UCSD-AML1 (cell line): Measurements from ENCODE around the gene AKTIP.

Experiments
- DNase-seq: peaks from one replicate; lab custom pipeline; 2025; ENCODE audit not compliant: unreplicated experiment; lab: John Stamatoyannopoulos, UW

Gene AKTIP

DNA sequence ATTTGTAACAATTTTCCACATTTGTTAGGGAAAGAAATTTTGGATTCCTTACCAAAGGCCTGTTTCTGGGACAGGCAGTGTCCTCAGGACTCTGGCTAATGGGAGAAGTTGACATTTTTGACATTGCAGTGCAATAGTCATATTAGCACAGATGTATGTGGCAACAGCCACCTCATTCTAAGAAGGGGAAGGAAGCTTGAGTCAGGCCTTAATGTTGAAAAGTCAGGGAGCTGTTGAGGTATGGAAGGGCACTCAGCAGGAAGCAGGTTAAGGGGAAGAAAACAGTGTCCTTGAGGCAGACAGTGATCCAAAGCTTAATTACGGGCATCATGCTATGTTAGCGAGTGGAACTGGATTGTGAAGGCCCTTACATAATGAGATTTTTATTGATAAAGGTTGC lies 20.9 kb downstream of the AKTIP start:
- no peak for DNase-seq

GRCh38 chr16:53480394-53480793 lies 22.6 kb downstream of the AKTIP start:
- DNase-seq = no peak

DNA sequence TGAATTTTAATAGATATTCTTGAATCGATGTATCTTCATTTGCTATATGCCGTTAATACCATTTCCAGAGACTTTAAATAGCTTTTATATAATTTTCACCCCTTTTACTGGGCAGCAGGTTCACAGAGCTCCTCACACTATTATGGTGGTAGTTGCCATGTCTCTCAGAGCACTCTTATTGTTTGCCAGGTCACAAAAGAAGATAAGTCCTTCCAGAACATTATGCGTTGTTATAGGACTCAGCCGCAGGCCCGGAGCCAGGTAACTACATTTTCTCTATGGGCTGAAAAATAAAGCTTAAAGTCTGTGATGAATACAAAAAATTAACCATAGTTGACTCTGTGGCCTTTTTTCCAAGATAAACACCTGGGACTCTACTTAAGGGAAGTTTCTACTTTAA lies 24.0 kb downstream of the AKTIP start:
- DNase-seq = no peak

GRCh38 chr16:53476867-53477266 lies 26.1 kb downstream of the AKTIP start:
- DNase-seq = no peak

DNA sequence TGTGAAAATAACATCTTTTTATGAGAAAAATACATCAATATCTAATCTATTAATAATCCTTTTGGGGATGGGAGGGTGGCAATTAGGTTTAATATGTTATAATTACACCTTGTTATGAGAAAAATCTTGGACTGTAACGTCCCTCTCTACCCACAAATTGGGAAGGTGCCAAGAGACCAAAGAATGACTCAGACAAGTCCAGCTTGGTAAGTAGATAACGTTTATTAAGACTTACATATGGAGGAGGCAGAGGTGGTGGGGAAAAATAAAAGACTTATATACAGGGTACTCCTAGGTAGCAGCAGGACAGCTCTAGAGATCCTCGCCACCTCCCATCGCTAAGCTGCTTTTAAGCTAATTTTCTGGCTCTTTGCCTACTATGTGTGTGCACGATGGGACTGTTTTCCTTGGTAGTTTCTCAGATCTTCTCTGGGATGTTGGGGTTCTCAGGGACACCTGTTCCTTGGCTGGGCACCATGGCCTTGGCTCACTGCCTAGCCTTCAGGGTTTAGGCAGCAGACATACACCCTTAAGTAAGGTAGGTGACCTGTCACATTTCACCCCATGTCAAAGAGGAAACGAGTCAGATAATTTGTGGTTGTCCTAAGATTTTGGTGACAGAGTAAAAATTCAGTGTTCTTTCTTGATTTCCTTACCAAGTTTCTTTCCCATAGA lies 37.3 kb downstream of the AKTIP start:
- DNase-seq = no peak

GRCh38 chr16:53458635-53459034 lies 44.4 kb downstream of the AKTIP start:
- no peak for DNase-seq

DNA sequence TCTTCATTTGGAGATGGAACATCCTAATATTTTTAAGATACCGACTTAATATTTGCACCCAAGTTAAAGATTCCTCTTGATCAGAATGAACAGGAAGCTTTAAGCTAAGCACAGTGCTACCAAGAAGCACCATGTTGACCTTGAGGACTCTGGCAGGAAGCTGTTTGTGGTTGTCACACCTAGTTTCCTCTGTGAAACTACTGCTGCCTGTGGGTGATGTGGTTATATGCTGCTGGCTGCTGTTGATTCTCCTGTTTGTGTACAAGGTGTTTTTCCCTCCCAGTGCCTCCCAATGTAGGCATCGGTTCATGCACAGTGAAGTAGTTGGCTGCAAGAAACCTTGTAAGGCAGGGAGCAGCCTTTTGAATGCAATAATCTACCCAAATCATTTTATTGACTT lies 45.3 kb downstream of the AKTIP start:
- DNase-seq = no peak

GRCh38 chr16:53456625-53457024 lies 46.4 kb downstream of the AKTIP start:
- DNase-seq = no peak

GRCh38 chr16:53453928-53454327 lies 49.1 kb downstream of the AKTIP start:
- DNase-seq = no peak

GRCh38 chr16:53449816-53450517 lies 53.0 kb downstream of the AKTIP start:
- no peak for DNase-seq

- no peak for DNase-seq
Observed at GRCh38 chr16:53446090-53446489, 56.9 kb downstream of the AKTIP start.

DNA sequence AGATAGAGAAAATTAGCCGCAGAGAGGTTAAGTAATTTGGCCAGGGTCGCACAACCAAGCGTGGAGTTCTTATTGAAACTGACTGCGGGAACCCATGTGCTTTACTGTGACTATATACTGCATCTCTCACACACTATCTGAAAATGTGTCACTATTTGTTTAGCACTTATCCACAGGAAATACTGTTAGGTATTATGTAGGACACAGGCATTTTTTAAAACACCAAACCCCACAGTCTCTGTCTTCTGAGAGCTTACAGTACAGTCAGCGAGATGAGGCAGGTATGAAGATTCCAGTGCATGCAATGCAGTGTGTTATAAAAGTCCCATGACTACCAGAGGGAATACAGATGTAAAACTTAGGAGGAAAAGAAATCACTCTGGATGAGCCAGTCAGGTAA lies 57.5 kb downstream of the AKTIP start:
- no peak for DNase-seq
